Liver (tissue), 9 donors: ENCODE measurements around the gene TXNRD2. TPM values are rescaled to one million over a fixed set of nuclear protein-coding genes. Genes with fewer than 3 reads are reported as not detected.

Experiments
- DNase-seq: peaks from one replicate; pipeline ENCODE4 v3.0.0-alpha.2; 2017; ENCODE audit warnings: low spot score
- H3K27ac ChIP-seq, 2 donors: one replicate each; pipeline ENCODE4 v1.7.0; 2013; ENCODE audit warnings: inconsistent platforms in 2 of 2, low read length in 2 of 2, control low read depth in 1 of 2, low read depth in 1 of 2, mild to moderate bottlenecking in 1 of 2
- H3K27me3 ChIP-seq, 4 donors: one replicate each; pipeline versions ENCODE4 v1.6.1 to v1.7.0; 2013; ENCODE audit warnings: low read length in 3 of 4, inconsistent platforms in 1 of 4, mild to moderate bottlenecking in 1 of 4, moderate library complexity in 1 of 4; ENCODE audit not compliant: control insufficient read depth in 4 of 4, insufficient read depth in 4 of 4
- H3K36me3 ChIP-seq, 4 donors: one replicate each; pipeline versions ENCODE4 v1.6.1 to v1.7.0; 2013; ENCODE audit warnings: low read length in 3 of 4, mild to moderate bottlenecking in 3 of 4, low read depth in 1 of 4, moderate library complexity in 1 of 4; ENCODE audit not compliant: control insufficient read depth in 4 of 4, insufficient read depth in 3 of 4
- H3K4me1 ChIP-seq, 4 donors: one replicate each; pipeline versions ENCODE4 v1.6.1 to v1.7.0; 2013; ENCODE audit warnings: low read length in 3 of 4, mild to moderate bottlenecking in 3 of 4, moderate library complexity in 1 of 4; ENCODE audit not compliant: control insufficient read depth in 4 of 4, insufficient read depth in 4 of 4
- H3K4me3 ChIP-seq, 3 donors: one replicate each; pipeline versions ENCODE4 v1.6.1 to v1.7.0; 2013; ENCODE audit warnings: low read length in 3 of 3, control low read depth in 1 of 3, low read depth in 1 of 3, mild to moderate bottlenecking in 1 of 3
- H3K9ac ChIP-seq, 2 donors: one replicate each; pipeline ENCODE4 v1.7.0; 2013; ENCODE audit warnings: low read length in 2 of 2, mild to moderate bottlenecking in 2 of 2, moderate library complexity in 2 of 2, control low read depth in 1 of 2, low read depth in 1 of 2
- H3K9me3 ChIP-seq, 4 donors: one replicate each; pipeline versions ENCODE4 v1.6.1 to v1.7.0; 2013; ENCODE audit warnings: low read length in 3 of 4; ENCODE audit not compliant: control insufficient read depth in 4 of 4
- EGR1 ChIP-seq, 2 donors: IDR thresholded peaks; 2 replicates each; pipeline ENCODE4 v1.6.1; 2016 to 2018; ENCODE audit warnings: antibody characterized with exemption in 2 of 2, low read depth in 2 of 2
- FOXA2 ChIP-seq: IDR thresholded peaks from 2 replicates; pipeline ENCODE4 v1.6.1; 2016; ENCODE audit warnings: antibody characterized with exemption
- GABPA ChIP-seq, 2 donors: IDR thresholded peaks in 1 of 2; conservative IDR thresholded peaks in 1 of 2; 2 replicates each; pipeline ENCODE4 v1.6.1; 2016; ENCODE audit warnings: antibody characterized with exemption in 2 of 2, mild to moderate bottlenecking in 1 of 2, moderate library complexity in 1 of 2
- HNF4A ChIP-seq, 2 donors: conservative IDR thresholded peaks; 2 replicates each; pipeline ENCODE4 v1.6.1; 2016; ENCODE audit warnings: antibody characterized with exemption in 2 of 2, mild to moderate bottlenecking in 2 of 2
- HNF4G ChIP-seq: IDR thresholded peaks from 2 replicates; pipeline ENCODE4 v1.6.1; 2016; ENCODE audit warnings: antibody characterized with exemption
- JUND ChIP-seq, 2 donors: IDR thresholded peaks; 2 replicates each; pipeline ENCODE4 v1.6.1; 2016; ENCODE audit warnings: antibody characterized with exemption in 2 of 2
- MAX ChIP-seq: IDR thresholded peaks from 2 replicates; pipeline ENCODE4 v1.6.1; 2016; ENCODE audit warnings: antibody characterized with exemption
- NR2F2 ChIP-seq: IDR thresholded peaks from 2 replicates; pipeline ENCODE4 v1.6.1; 2016; ENCODE audit warnings: antibody characterized with exemption
- RAD21 ChIP-seq, 2 donors: IDR thresholded peaks; 2 replicates each; pipeline ENCODE4 v1.6.1; 2016; ENCODE audit warnings: antibody characterized with exemption in 2 of 2, mild to moderate bottlenecking in 2 of 2
- REST ChIP-seq: IDR thresholded peaks from 2 replicates; pipeline ENCODE4 v1.6.1; 2016; ENCODE audit warnings: antibody characterized with exemption, mild to moderate bottlenecking
- RXRA ChIP-seq, 2 donors: IDR thresholded peaks; 2 replicates each; pipeline ENCODE4 v1.6.1; 2017 to 2018; ENCODE audit warnings: antibody characterized with exemption in 2 of 2, mild to moderate bottlenecking in 1 of 2
- SP1 ChIP-seq: IDR thresholded peaks from 2 replicates; pipeline ENCODE4 v1.6.1; 2018; ENCODE audit warnings: antibody characterized with exemption, mild to moderate bottlenecking
- TAF1 ChIP-seq: conservative IDR thresholded peaks from 2 replicates; pipeline ENCODE4 v1.6.1; 2016; ENCODE audit warnings: antibody characterized with exemption, mild to moderate bottlenecking
- YY1 ChIP-seq: IDR thresholded peaks from 2 replicates; pipeline ENCODE4 v1.6.1; 2016; ENCODE audit warnings: antibody characterized with exemption, mild to moderate bottlenecking
- ZBTB33 ChIP-seq: IDR thresholded peaks from 2 replicates; pipeline ENCODE4 v1.6.1; 2016; ENCODE audit warnings: antibody characterized with exemption
- WGBS: extraction: QIAGEN DNeasy Blood & Tissue Kit; methylation state at CpG from one replicate; pipeline ENCODE4 v1.1.7; 2013; 5-methylcytosine and 5-hydroxymethylcytosine counted together
- polyA plus RNA-seq, 2 donors: library from polyadenylated mRNA; stranded (reverse) in 1 of 2; unstranded in 1 of 2; fragments of 200-250 nt in 1 of 2; fragments of >200 nt in 1 of 2; fragmentation: Nextera tagmentation in 1 of 2; extraction: Ambion mirVana in 1 of 2; gene quantifications; one replicate each; pipeline versions ENCODE4 v1.2.1 to v1.2.3, GENCODE V29; 2013 to 2015
- total RNA-seq, 2 donors: library from RNA; depleted of rRNA; stranded (reverse); fragments of >200 nt; gene quantifications; one replicate each; pipeline ENCODE4 v1.2.3, GENCODE V29; 2014
- donor health status: healthy.
- donor health status: healthy.
- donor health status: healthy.
- donor health status: healthy.
- donor health status: healthy.

Gene TXNRD2
- total and polyA plus RNA-seq, 4 donors = 22.2 to 41.3 (median 33.6) TPM

- Histone ChIP-seq H3K27ac (no peak overlapping the region), H3K9ac (no peak overlapping the region), H3K36me3 (no peaks in the 10 kb centered on the region), H3K9me3 (no peaks in the 10 kb centered on the region), H3K27me3 (no peaks in the 10 kb centered on the region), H3K4me1 (peaks cover 1 to 12% (median 9%) of the 10 kb centered on the region in 4 donors), H3K4me3 (no peak overlapping the region)
- TF ChIP-seq FOXA2 (no peak), RXRA (IDR thresholded peaks at IDR 0.05) (no peak), TAF1 (no peak), MAX (no peak), EGR1 (IDR thresholded peaks at IDR 0.05; ENCODE audit: low read depth in 2 of 2) (no peak)
- DNase-seq = no peak
- 97% methylated on average over 8 of the region's 8 CpGs for WGBS
Measured at GRCh38 chr22:19859861-19860510, 81.6 kb downstream of the TXNRD2 start.

- no peak for TF ChIP-seq RXRA (IDR thresholded peaks at IDR 0.05)
- no peak for TF ChIP-seq GABPA (IDR thresholded peaks at IDR 0.05 in 1 of 2, conservative IDR thresholded peaks at IDR 0.05 in 1 of 2)
- no peak for TF ChIP-seq NR2F2
- TF ChIP-seq ZBTB33 = no peak
- no peak for TF ChIP-seq JUND (IDR thresholded peaks at IDR 0.05)
- TF ChIP-seq MAX = no peak
- no peak for TF ChIP-seq YY1
- TF ChIP-seq EGR1 (IDR thresholded peaks at IDR 0.05; ENCODE audit: low read depth in 2 of 2) = no peak
- H3K9me3 ChIP-seq = no peaks in the 10 kb centered on the region
- H3K4me3 ChIP-seq = no peak overlapping the region
- 97% methylated on average over 3 of the region's 3 CpGs for WGBS
- no peaks in the 10 kb centered on the region for H3K36me3 ChIP-seq
- H3K27me3 ChIP-seq = no peaks in the 10 kb centered on the region
- H3K4me1 ChIP-seq = peaks cover 10 to 27% (median 24%) of the 10 kb centered on the region in 4 donors
- no peak overlapping the region for H3K27ac ChIP-seq
- no peak for DNase-seq
- H3K9ac ChIP-seq = no peak overlapping the region
Measured at GRCh38 chr22:19857382-19857781, 84.2 kb downstream of the TXNRD2 start.

- no peaks in the 10 kb centered on the region for H3K27me3 ChIP-seq
- peaks cover 10 to 27% (median 24%) of the 10 kb centered on the region in 4 donors for H3K4me1 ChIP-seq
- peak; percentile 65 for DNase-seq
- peak overlapping the region; percentile 91 to 95 for H3K27ac ChIP-seq
- no peaks in the 10 kb centered on the region for H3K9me3 ChIP-seq
- H3K9ac ChIP-seq = peak overlapping the region; percentile 51 to 71
- peak; percentile 91 to 95 for TF ChIP-seq HNF4A (conservative IDR thresholded peaks at IDR 0.05)
- peak; percentile 20 for TF ChIP-seq TAF1
- peak; percentile 90 for TF ChIP-seq SP1
- TF ChIP-seq RAD21 (IDR thresholded peaks at IDR 0.05) = peak; percentile 33 to 36
- no peak for TF ChIP-seq JUND (IDR thresholded peaks at IDR 0.05)
- no peak for TF ChIP-seq NR2F2
- TF ChIP-seq REST = peak; percentile 12
- peak; percentile 52 to 55 for TF ChIP-seq RXRA (IDR thresholded peaks at IDR 0.05)
- TF ChIP-seq GABPA (IDR thresholded peaks at IDR 0.05 in 1 of 2, conservative IDR thresholded peaks at IDR 0.05 in 1 of 2) = no peak
- TF ChIP-seq HNF4G = peak; percentile 52
- TF ChIP-seq FOXA2 = no peak
- no peak for TF ChIP-seq MAX
- peaks cover 0 to 13% (median 9%) of the 10 kb centered on the region in 4 donors for H3K36me3 ChIP-seq
- H3K4me3 ChIP-seq = peak overlapping the region; percentile 71 to 91 (median 76)
- WGBS = 5% methylated on average over 24 of the region's 24 CpGs
Measured at GRCh38 chr22:19855504-19856409, 85.9 kb downstream of the TXNRD2 start.
